RCC 7860 (cell line): Measurements from ENCODE around the gene CYB5RL.
A peak's percentile ranks its signal among the peaks of the same experiment; 100 is the strongest.
"Not testable (repeated sequence)": the region's sequence is repeated elsewhere in the genome, so short reads cannot be mapped to it uniquely, and the experiment has no call there.

Experiments used
- DNase-seq: peaks from one replicate; pipeline ENCODE4 v3.0.0-alpha.2; 2015; ENCODE audit warnings: low spot score
- FAIRE-seq: peaks from 2 replicates; lab custom pipeline; 2012; peaks lifted over from hg19 to GRCh38; lab: Jason Lieb, UNC

CYB5RL gene

DNA sequence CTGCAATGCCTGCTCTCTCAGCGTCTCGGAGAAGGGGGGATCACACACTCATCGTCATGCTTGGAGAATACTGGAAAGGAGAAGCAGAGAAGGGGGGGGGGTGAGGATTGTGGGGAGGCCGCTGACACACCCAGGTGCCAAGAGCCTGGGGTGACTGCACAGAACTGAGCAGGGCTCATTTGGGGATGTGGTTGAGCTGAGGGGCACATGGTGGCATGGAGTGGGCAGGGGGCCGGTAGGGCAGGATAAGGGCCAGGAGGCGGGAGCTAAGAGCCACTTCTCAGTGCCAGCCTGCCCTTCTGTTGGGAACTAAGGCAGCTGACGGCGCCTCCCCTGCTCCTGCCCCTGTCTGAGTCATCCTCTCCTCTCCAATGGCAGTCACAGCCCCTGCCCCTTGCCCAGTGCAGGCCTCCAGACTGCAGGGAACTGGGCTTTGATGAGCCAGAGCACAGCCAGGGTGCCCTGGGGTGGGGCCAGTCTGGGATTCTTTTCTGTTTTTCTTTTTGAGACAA is 27.3 kb upstream of the CYB5RL start:
- DNase-seq (peak; percentile 92), FAIRE-seq (peak; percentile 91)

DNA sequence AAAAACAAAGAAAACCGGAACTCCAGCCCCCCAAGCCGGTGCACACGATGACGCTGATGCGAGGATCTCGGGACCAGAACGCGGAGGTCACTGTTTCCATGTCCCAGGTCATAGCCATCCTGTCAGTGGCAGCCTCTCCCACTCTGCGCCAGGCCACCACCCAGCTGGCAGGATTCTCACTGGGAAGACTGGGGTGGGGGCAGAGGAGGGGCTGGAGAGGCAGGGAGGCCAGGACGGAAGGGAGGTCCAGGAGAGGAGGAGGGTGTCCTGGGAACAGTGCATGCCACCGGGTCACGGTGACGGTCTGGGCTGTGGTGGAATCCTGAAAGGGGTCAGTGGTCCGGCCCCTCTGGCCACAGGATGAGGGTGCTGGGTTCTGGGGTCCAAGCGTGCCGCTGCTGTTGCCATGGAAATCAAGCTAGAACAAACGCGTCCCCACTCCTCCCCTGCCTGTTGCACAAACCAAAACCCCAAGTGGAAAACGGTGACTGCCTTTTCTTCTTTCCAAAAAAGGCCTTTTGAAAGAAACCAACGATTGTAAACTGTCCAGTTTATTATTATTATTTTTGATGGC is 26.2 kb upstream of the CYB5RL start:
- DNase-seq (no peak), FAIRE-seq (no peak)

DNA sequence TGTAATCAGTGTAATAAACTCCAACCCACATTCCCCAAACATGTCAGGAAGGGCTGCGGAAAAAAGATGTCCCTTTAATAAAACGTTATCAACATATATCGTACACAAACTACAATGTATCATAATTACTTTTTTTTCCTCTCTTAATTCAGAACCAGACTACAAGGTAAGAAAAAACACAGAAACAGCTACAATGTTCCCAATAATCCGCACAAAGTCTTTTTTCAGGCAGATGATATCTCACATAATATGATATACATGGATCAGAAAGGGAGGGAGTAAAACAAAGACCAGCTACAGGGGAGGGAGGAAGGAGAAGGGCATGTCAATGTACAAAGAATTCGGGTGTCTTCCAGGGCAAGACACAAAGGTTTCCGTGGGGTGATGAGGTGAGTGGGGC is 25.5 kb upstream of the CYB5RL start:
- FAIRE-seq (no peak), DNase-seq (no peak)

DNA sequence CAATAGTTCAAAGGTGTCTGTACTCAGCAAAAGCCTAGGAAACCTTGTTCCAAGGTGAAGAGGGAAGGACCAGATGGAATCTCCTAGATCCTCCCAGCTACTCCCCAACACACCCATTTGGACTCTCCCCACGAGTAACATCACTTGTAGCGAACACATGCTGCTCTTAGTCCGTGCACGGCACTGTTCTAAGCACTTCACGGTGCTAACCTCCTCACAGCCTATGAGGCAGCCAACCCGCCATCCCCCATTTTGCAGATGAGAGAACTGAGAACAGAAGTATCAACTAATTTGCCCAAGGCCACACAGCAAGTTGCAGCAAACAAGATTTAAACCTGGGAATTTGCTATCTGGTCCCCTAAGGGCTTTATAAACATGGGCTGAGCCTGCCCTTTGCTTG is 24.4 kb upstream of the CYB5RL start:
- no peak for FAIRE-seq
- DNase-seq: no peak

DNA sequence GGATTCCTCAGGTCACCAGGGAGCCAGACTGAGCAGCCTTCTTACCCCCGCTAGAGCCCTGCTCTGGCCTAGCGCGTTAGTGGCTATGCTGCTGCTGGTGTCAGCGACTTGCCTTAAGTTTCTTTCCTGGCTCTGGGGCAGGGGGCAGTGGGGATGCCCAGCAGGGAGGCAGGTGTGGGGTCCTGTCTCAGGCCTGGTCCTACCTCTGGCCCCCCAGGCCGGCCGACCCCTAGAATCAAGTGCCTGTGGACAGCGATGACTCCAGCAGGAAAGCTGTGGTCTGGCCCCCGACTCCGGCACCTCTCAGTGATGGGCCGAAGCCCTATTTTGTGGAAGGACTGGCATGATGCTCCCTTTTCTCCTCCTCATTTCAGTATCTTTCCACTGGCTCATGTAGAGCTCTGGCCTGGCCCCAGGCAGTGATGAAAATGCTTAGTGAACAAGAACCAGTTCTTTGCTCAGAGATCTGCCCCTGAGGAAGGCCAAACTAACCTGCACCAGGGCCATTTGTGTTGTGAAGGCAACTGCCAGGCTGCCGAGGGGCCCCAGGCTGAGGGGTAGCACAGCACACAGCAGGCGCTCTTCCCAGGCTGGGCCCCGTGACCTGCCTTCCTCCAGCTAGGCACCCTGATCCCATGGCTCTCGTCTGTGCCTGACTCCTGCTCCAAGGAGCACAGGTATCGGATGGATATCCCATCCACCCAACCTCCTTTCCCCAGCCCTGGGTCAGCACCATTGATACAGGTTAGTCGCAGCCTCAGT is 23.8 kb upstream of the CYB5RL start:
- no peak for DNase-seq
- FAIRE-seq: no peak

DNA sequence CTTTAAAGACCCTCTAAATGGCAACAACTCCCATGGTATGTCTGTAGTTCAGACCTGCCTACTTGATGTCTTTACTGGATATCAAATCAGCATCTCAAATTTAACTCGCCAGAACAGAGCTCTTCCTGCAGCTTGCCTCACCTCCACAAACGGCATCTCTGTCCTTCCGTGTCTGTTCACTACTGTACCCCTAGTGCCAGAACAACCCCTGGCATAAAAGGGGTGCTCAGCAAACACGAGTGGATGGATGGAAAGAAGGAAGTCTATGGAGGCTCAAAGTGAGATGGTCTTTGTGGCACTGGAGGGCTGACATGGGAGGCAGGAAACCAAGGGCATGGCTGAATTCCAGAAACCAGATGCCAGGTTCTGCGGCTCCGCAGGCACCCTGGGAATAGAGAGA is 22.9 kb upstream of the CYB5RL start:
- no peak for DNase-seq
- FAIRE-seq: no peak

DNA sequence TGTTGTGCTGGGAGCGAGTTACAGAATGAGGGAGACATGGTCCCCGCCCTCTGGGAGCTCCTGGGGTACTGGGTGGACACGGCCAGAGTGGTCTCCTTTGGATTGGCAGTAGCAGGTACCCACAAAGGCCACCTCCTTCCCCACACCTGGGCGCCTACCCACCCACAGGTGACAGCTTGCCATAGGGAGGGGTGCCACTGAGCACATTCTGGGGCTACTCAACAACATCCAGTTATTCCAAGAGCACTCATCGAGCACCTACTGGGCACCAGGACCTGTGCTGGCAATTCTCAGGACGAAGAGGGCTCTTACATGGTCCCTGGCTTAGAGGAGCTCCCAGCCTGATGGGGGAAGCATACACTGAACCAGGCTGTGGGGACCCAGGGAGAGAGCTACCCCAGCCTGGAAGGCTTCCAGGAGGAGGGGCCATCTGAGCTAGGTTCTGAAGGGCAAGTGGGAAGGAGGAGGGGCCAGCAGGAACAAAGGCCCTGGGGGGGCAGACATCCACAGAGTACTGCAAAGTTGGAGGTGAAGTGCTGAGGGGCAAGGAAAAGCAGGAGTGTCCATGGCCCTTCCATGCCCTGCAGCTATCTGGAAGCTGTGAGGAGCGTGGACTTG is 22.1 kb upstream of the CYB5RL start:
- FAIRE-seq (no peak), DNase-seq (no peak)

DNA sequence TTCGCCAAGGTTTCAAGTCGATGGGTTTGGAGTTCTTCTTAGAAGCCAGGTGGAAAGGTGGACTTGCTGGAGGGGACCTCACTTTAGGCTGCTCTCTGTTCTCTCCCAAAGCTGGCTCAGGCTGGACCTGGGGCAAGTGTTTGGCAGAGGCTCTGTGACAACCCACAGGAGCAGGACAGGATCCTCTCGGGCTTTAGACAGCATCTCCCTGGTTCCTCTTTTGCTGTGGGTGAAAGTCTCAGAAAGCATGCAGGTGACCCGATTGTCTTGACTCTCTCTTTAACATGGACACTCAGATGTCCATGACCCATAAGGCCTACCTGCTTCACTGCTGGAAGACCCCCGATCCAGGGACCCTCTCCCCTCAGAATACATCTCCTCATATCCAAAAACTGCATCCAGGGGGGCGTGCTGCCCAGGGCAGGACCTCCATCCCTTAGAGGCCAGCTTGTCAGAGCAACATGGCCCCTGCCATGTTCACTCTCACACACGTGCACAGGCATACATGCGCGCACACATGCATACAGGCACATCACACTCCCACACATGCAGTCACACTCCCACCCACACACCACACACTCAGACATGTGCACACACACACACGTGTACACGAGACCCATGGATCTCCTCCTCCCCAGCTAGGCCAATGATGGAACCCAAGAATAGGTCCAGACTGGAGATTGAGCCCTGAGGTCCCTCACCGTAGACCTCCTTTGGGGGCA is 21.4 kb upstream of the CYB5RL start:
- DNase-seq: no peak
- FAIRE-seq: no peak

DNA sequence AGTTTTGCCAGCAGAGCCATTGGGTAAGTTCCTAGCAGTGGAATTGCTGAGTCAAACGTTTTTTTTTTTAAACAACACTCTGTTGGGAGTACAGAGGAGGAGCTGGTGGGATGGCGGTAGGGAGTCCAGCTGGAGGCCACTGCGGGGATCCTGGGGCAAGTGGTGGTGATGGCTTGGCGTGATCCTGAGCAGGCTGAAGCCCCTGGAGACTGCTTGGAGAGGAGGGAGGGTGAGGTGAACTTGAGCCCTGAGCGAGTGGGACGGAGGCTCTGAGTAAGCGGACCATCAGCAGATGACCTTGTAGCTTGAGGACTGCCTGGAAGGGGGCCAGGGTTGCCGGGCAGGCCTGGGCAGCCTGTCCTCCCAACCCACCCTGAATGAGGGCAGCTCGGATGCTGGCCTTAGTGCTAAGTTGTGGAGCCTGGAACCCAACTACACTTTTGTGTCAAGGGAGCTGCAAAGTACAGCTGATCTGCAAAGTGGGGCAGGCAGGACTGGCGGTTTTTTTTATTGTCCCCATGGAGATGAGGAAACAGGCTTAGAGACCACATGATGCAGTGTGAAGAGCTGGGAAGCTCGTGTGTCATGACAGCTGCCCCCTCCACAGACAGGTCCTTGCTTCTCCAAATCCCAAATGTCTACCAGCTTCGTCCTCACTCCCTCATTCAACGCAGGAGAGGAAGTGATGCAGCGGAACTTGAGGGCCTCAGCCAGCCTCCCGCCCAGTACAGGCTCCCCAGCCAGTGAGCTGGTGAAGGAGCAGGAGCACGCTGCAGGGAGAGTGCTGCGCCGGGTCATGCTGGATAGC is 20.4 kb upstream of the CYB5RL start:
- no peak for DNase-seq
- no peak for FAIRE-seq

DNA sequence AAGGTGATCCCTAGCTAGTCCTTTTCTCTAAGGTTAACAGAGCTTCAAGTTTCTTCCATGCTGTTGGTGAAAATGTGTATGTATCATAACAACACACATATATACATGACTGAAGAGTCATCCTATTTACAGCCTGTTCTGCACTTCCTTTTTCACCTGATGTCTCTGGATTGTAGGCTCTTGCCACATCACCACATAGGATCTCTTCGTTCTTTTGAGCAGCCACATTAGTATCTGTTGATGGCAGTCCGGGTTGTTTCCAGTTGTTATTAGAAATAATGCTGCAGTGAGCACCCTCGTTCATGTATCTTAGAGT is 19.8 kb upstream of the CYB5RL start:
- FAIRE-seq: no peak
- no peak for DNase-seq

DNA sequence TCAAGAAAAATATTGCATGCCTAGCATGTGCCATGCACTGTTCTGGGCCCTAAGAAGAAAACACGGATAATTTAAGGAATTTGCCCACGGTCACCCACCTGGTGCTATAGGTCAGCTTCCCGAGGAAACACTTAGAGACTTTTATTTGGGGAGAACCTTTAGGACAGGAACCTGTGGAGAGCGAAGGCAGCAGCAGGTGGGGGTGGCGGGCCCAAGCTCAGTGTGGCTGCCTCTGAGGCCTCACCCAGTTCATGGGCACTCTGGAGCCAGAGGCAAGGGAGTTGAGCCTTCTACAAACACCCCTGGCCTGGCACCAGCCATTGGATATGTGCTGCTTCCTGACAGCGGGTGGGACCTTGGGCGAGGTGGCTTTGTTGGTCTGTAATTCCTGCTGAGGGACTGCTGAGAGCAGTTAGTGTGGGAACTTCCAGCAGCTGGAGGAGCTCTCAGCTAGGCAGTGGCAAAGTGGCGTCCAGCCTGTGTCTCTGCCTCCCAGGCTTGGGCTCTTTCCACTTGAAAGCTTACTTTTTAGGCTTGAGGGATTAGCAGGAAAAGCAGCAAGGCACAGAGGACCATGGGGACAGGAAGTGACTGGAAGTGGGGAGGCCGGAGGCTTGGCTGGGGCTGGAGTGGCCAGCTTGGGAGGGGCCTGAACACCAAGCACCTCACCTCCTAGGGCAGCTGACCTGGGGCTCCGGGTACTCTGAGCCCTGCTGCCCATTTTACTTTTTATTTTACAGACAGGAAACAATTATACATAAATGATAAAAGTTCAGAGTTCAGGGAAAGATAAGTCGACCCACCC is 19.3 kb upstream of the CYB5RL start:
- DNase-seq (no peak), FAIRE-seq (no peak)

DNA sequence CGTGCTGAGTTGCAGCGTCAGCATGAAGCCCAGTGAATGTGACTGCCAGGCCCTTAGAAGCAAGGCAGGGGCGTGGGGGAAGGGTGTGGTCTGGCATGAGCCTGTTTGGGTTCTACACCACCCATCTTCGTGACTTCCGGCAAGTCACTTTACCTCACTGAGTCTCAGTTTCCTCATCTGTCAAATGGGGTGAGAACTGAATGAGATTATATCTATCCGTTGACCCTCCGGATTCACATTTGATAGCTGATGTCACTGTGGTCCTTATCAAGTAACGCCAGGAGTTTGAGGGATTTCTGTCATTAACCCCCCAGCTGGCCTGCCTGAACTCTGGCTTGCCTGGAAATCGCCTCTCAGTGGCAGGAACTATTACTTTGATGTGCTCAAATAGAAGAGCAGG is 15.7 kb upstream of the CYB5RL start:
- DNase-seq: no peak
- FAIRE-seq: no peak

DNA sequence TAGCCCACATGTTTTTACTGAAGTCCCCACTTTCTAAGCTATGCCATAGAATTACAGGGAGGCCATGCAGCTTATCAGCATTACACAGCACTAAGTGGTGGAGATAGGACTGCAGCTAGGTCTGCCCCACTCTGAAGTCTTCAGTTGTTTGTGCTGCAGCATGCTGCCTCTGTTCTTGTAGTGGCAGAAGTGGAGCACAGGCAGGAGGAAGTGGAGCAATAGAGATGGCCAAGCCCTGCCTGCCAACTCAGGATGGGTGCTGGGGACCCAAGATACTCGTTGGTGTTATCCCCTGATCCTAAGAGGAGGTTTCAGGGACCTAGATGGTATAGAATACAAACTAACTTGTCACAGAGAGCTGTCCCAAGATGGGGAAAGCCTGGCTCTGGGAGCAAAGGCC is 13.0 kb upstream of the CYB5RL start:
- FAIRE-seq (no peak), DNase-seq (no peak)

DNA sequence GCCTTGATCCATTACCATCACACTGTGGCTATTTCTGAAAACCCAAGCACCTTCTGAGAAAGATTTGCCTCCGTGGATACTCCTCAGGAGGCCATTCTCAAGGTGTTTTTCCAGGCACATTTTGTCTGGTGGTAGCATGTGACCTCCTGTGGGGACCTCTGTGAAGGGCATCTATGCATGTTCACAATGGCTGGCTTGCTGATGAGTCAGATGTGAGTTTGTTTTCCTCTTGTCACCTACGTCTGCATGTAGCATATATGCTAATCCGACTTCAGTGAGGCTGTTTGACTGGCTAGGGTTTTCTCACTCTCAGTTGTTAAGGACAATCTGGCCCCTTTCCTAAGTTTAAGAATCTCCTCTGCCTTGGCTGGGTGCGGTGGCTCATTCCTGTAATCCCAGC is 8.1 kb upstream of the CYB5RL start:
- FAIRE-seq, DNase-seq: not testable (repeated sequence)

DNA sequence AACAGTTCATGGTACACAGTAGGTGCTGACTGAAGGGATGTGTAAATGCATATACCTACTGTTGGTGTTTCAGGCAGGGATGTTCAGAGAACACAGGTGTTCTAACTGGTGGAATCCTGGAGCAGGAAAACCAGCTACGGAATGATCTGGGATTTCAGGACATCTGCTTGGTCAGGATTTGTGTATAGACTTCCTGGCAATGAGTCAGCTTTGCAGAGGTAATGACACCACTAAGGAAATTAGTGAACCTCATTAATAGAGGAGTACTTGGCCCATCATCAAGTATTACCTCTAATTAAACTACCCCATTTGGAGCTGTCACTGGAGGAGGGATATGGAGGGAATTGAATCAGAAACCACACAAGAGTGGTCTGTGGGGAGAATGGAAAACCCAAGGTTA is 7.5 kb upstream of the CYB5RL start:
- DNase-seq: no peak
- FAIRE-seq: no peak

DNA sequence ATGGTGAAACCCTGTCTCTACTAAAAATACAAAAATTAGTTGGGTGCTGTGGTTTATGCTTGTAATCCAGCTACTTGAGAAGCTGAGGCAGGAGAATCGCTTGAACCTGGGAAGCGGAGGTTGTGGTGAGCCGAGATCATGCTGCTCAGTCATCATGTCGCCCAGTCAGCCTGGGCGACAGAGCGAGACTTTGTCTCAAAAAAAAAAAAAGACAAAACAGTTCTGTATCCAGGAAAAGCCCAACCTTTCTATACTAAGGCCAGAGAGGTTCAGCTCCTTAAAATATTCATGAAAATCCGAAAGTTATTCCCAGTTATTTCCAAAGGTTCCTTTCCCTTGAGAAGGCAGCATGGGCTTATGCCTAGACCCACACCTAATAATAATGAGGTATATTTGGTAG is 4.4 kb upstream of the CYB5RL start:
- no peak for FAIRE-seq
- no peak for DNase-seq

DNA sequence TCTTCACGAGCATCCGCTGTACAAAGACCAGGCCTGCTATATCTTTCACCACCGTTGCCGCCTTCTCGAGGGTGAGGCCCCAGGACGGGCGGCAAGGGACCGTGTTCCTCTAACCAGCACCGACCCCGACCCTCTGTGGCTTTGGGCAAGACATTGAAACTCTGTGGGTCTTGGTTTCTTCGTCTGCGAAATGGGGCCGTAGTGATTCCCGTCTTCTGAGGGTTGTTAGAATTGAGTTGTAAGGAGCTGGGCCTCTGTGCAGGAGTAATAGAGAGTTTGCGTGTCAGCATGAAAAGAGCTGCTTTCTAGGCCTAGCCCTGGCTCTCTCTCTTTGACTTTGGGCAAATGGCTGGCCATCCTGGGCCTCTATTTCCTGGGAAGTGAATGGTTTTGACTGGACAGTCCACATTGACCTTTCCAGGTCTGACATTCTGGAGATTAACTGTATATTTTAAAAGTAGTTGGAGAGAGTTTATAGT is 728 bp upstream of the CYB5RL start:
- FAIRE-seq (no peak), DNase-seq (no peak)

DNA sequence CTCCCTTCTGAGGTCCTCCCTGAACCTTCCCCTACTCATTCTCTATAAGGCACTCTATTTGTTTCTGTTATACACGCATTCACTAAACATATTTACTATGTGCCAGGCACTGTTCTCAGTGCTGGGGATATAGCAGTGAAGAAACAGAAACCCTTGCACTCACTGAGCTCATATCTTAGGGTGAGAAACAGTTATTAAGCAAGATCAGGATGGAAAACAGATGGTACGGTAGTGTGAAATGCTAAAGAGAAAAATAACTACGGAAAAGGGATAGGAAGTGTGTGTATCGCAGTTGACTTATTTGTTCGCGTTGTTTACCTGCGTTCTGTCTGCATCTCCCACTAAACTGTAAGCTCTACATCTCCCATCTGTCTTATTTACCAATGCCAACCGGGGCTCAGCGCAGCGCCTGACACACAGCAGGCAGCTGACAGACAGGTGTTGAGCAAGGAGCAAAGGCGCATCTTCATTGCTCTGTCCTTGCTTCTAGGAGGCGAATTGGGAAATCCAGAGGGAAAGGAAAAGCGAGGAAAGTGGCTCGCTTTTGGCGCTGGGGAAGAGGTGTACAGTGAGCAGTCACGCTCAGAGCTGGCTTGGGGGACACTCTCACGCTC is 572 bp downstream of the CYB5RL start:
- FAIRE-seq: no peak
- no peak for DNase-seq

DNA sequence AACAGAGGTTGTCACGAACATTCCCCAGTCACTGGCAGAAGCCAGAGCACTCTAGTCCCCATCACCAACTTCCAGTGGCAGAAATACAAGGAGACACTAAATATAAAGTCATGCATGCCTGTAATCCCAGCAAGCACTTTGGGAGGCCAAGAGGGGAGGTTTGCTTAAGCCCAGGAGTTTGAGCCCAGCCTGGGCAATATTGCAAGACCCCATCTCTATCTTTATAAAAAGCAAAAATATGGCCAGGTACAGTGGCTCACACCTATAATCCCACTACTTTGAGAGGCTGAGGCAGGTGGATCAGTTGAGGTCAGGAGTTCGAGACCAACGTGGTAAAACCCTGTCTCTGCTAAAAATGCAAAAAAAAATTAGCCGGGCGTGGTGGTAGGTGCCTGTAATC is 6.4 kb downstream of the CYB5RL start:
- FAIRE-seq (no peak), DNase-seq (no peak)

DNA sequence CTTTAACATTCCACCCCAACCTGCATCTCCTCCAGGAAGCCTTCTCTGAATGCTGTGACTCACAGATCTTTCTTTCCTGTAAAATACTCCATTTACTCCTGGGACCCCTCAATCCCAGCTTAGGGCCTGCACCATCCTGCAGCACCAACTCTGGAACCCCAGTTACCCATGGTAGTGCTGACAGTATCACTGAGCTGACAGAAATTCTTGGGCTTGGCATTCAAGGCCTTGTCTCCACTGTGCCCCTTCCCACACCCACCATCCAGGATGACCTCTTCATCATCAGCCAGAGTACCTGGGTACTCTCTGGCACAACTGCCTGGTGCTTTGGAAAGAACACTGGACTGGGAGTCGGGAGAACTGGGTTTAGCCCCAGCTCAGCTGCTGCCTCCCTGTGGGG is 8.3 kb downstream of the CYB5RL start:
- no peak for FAIRE-seq
- DNase-seq: no peak
